ENCODE measurements around the gene PLCB1.

- TF ChIP-seq CTCF (IDR thresholded peaks at IDR 0.05) (no peak), POLR2A (IDR thresholded peaks at IDR 0.05) (no peak)
Measured at GRCh38 chr20:8385247-8385646, 253.2 kb downstream of the PLCB1 start.

Data from uterus (tissue), 2 donors.